ENCODE data around the gene ISG20. TPM values are rescaled to one million over a fixed set of nuclear protein-coding genes. Genes with fewer than 3 reads are reported as not detected.

ISG20 gene
- total and polyA plus RNA-seq, 5 donors from 2014 or later = 257 to 832 (median 763) TPM

DNA sequence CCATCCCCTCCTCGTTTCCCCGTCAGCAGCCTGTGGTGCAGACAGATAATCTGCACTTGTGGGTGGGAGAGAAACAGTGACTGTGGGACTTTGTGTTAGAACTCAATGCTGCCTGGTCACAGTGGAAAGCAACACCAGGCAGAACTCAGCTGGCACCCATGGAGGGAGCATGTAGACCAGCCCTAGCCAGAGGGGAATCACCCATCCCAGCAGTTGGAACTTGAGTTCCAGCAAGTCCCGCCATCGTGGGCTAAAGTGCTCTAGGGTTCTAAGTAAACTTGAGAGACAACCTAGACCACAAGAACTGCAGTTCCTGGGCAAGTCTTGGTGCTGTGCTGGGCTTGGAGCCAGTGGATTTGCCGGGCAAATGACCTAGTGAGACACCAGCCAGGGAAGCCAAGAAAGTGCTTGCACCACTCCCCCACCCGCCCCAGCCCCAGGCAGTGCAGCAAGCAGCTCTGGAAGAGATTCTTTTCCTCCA, 24.4 kb downstream of the ISG20 start:
- Mint-ChIP-seq H3K27ac (peak overlapping the region in 2 of 3 donors; percentile 78 to 85), H3K36me3 (peaks cover 7% of the 10 kb centered on the region), H3K9me3 (peaks cover 0 to 3% (median 0%) of the 10 kb centered on the region in 7 donors), H3K27me3 (no peaks in the 10 kb centered on the region), H3K4me1 (peaks cover 4 to 47% (median 28%) of the 10 kb centered on the region in 4 donors), H3K4me3 (peak overlapping the region in 1 of 4 donors; percentile 19)
- DNase-seq (no peak), ATAC-seq (ENCODE audit: low read depth in 2 of 2) (no peak)
- Histone ChIP-seq H3K4me3 (ENCODE audit: low read depth, low read length) (no peak overlapping the region), H3K36me3 (ENCODE audit: control insufficient read depth, insufficient read depth, low read length) (no peaks in the 10 kb centered on the region), H3K27ac (ENCODE audit: insufficient read depth, low read length, poor library complexity, severe bottlenecking) (no peak overlapping the region), H3K27me3 (ENCODE audit: control insufficient read depth, insufficient read depth, low read length) (no peaks in the 10 kb centered on the region), H3K4me1 (ENCODE audit: control insufficient read depth, insufficient read depth, low read length, poor library complexity, severe bottlenecking) (peaks cover 7% of the 10 kb centered on the region), H3K9me3 (ENCODE audit: control insufficient read depth in 2 of 2, low read length in 2 of 2) (no peaks in the 10 kb centered on the region)

DNA sequence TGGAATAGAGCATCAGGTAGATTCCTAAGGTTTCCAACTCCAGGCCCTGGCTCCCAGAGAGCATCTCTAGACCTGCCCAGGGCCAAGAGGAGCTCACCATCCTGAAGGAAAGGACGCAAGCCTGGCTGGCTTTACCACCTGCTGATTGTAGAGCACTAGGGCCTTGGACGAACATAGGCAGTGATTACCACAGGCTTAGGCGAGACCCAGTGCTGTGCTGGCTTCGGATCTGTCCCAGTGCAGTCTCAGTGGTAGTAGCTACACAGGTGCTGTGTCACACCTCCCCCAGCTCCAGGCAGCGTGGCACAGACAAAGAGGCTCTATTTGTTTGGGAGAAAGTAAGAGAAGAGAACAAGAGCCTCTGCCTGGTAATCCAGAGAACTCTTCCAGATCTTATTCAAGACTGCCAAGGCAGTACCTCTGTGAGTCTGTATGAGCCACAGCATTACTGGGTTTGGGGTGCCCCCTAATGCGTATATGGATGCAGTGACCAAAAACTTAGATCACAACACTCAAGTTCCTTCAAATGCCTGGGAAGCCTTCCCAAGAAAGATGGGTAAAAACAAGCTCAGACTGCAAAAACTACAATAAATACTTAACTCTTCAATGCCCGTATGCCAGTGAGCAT, 25.4 kb downstream of the ISG20 start:
- Histone ChIP-seq H3K36me3 (ENCODE audit: control insufficient read depth, insufficient read depth, low read length) (no peaks in the 10 kb centered on the region), H3K27me3 (ENCODE audit: control insufficient read depth, insufficient read depth, low read length) (no peaks in the 10 kb centered on the region), H3K9me3 (ENCODE audit: control insufficient read depth in 2 of 2, low read length in 2 of 2) (no peaks in the 10 kb centered on the region), H3K4me1 (ENCODE audit: control insufficient read depth, insufficient read depth, low read length, poor library complexity, severe bottlenecking) (no peaks in the 10 kb centered on the region), H3K27ac (ENCODE audit: insufficient read depth, low read length, poor library complexity, severe bottlenecking) (no peak overlapping the region), H3K4me3 (ENCODE audit: low read depth, low read length) (no peak overlapping the region)
- H3K36me3 Mint-ChIP-seq = peaks cover 7% of the 10 kb centered on the region
- peaks cover under 1% of the 10 kb centered on the region for H3K27me3 Mint-ChIP-seq
- H3K4me3 Mint-ChIP-seq = no peak overlapping the region
- H3K4me1 Mint-ChIP-seq = peaks cover 4 to 37% (median 22%) of the 10 kb centered on the region in 4 donors
- DNase-seq (peak; percentile 26 to 77 (median 62)), ATAC-seq (ENCODE audit: low read depth in 2 of 2) (peak; percentile 72 to 87)
- peaks cover 0 to 4% (median 0%) of the 10 kb centered on the region in 7 donors for H3K9me3 Mint-ChIP-seq
- peak overlapping the region; percentile 78 to 89 (median 85) for H3K27ac Mint-ChIP-seq

DNA sequence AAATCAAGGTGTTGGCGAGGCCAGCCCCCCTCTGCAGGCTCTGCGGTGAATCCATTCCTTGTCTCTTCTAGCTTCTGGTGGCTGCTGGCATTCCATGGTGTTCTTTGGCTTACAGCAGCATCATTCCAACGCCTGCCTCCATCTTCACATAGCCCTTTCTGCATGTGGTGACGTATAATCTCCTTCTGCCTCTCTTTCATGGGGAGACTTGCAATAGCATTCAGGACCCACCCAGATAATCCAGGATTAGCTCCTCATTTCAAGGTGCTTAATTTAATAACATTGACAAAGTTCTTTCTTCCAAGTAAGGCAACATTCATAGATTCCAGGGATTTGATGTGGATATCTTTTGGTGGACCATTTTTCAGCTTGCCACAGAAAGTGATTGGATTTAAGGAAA, 35.8 kb downstream of the ISG20 start:
- Mint-ChIP-seq H3K27me3 (peaks cover 55% of the 10 kb centered on the region), H3K4me3 (no peak overlapping the region), H3K9me3 (peaks cover 0 to 5% (median 3%) of the 10 kb centered on the region in 7 donors), H3K36me3 (no peaks in the 10 kb centered on the region), H3K4me1 (peaks cover 0 to 4% (median 0%) of the 10 kb centered on the region in 4 donors), H3K27ac (no peak overlapping the region)
- no peak overlapping the region for H3K4me3 ChIP-seq (ENCODE audit: low read depth, low read length)
- no peak overlapping the region for H3K27ac ChIP-seq (ENCODE audit: insufficient read depth, low read length, poor library complexity, severe bottlenecking)
- DNase-seq = no peak
- no peaks in the 10 kb centered on the region for H3K9me3 ChIP-seq (ENCODE audit: control insufficient read depth in 2 of 2, low read length in 2 of 2)
- H3K36me3 ChIP-seq (ENCODE audit: control insufficient read depth, insufficient read depth, low read length) = no peaks in the 10 kb centered on the region
- ATAC-seq (ENCODE audit: low read depth in 2 of 2) = no peak
- no peaks in the 10 kb centered on the region for H3K4me1 ChIP-seq (ENCODE audit: control insufficient read depth, insufficient read depth, low read length, poor library complexity, severe bottlenecking)
- H3K27me3 ChIP-seq (ENCODE audit: control insufficient read depth, insufficient read depth, low read length) = peaks cover 15% of the 10 kb centered on the region

DNA sequence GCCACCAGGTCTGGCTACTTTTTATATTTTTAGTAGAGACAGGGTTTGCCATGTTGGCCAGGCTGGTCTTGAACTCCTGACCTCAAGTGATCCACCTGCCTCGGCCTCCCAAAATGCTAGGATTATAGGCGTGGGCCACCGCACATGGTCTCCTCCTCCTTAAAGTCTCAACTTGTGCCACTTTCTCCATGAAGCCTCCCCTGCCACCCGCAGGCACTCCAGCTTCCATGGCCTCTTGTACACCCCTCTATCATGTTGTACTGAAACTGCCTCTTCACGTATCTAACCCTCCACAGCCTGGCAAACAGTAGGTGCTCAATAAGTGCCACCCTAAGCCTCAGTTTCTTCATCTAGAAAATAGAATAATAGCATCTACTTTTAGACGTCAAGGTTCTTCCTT, 39.9 kb downstream of the ISG20 start:
- Histone ChIP-seq H3K27me3 (ENCODE audit: control insufficient read depth, insufficient read depth, low read length) (peaks cover 7% of the 10 kb centered on the region), H3K4me3 (ENCODE audit: low read depth, low read length) (no peak overlapping the region), H3K27ac (ENCODE audit: insufficient read depth, low read length, poor library complexity, severe bottlenecking) (no peak overlapping the region), H3K36me3 (ENCODE audit: control insufficient read depth, insufficient read depth, low read length) (no peaks in the 10 kb centered on the region), H3K4me1 (ENCODE audit: control insufficient read depth, insufficient read depth, low read length, poor library complexity, severe bottlenecking) (no peaks in the 10 kb centered on the region), H3K9me3 (ENCODE audit: control insufficient read depth in 2 of 2, low read length in 2 of 2) (no peaks in the 10 kb centered on the region)
- no peak for ATAC-seq (ENCODE audit: low read depth in 2 of 2)
- Mint-ChIP-seq H3K27me3 (peaks cover 28% of the 10 kb centered on the region), H3K9me3 (peaks cover 0 to 2% (median 0%) of the 10 kb centered on the region in 7 donors), H3K27ac (no peak overlapping the region), H3K4me1 (peaks cover 0 to 4% (median 0%) of the 10 kb centered on the region in 4 donors), H3K36me3 (no peaks in the 10 kb centered on the region), H3K4me3 (no peak overlapping the region)
- no peak for DNase-seq

DNA sequence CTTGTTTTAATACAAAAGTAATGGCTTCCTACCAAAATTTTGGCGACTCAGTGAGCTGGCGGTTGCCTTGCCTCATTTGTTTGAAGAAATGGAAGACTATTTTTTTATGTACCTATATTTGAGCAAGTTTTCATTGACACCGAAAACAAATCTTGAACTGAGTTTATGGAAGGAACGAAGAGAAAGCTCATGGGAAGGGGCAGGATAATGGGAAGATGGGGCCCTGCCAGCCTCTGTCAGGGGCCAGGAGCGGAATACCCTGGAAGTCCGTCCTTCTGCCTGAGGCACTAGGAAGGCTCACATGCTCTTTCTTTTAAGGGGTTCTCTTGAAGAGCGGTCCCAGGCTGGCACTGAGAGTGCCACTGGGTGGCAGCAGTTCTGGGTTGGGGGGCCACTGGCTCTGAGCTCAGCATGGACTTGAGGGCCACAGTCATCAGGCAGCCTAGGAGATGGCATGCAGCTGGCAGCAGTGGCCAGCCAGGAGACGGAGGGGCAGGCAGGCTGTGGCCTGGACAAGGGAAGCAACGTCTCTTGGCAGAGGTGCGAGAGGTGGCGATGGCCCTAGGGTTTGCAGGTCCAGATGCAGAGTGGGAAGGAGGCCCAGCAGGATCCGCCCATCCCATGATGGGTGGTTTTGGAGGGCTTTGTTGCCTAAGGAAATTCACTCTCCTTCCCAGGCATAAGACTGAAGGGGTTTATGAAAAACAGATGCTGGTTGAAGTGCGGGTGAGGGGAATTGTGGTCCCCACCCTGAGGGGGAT, 41.6 kb downstream of the ISG20 start:
- DNase-seq = no peak
- Mint-ChIP-seq H3K4me1 (peaks cover 0 to 4% (median 0%) of the 10 kb centered on the region in 4 donors), H3K27me3 (peaks cover 28% of the 10 kb centered on the region), H3K27ac (no peak overlapping the region), H3K36me3 (no peaks in the 10 kb centered on the region), H3K9me3 (peaks cover 0 to 2% (median 0%) of the 10 kb centered on the region in 7 donors), H3K4me3 (no peak overlapping the region)
- Histone ChIP-seq H3K9me3 (ENCODE audit: control insufficient read depth in 2 of 2, low read length in 2 of 2) (no peaks in the 10 kb centered on the region), H3K27ac (ENCODE audit: insufficient read depth, low read length, poor library complexity, severe bottlenecking) (no peak overlapping the region), H3K27me3 (ENCODE audit: control insufficient read depth, insufficient read depth, low read length) (peaks cover 1% of the 10 kb centered on the region), H3K36me3 (ENCODE audit: control insufficient read depth, insufficient read depth, low read length) (no peaks in the 10 kb centered on the region), H3K4me3 (ENCODE audit: low read depth, low read length) (no peak overlapping the region), H3K4me1 (ENCODE audit: control insufficient read depth, insufficient read depth, low read length, poor library complexity, severe bottlenecking) (no peaks in the 10 kb centered on the region)
- no peak for ATAC-seq (ENCODE audit: low read depth in 2 of 2)

DNA sequence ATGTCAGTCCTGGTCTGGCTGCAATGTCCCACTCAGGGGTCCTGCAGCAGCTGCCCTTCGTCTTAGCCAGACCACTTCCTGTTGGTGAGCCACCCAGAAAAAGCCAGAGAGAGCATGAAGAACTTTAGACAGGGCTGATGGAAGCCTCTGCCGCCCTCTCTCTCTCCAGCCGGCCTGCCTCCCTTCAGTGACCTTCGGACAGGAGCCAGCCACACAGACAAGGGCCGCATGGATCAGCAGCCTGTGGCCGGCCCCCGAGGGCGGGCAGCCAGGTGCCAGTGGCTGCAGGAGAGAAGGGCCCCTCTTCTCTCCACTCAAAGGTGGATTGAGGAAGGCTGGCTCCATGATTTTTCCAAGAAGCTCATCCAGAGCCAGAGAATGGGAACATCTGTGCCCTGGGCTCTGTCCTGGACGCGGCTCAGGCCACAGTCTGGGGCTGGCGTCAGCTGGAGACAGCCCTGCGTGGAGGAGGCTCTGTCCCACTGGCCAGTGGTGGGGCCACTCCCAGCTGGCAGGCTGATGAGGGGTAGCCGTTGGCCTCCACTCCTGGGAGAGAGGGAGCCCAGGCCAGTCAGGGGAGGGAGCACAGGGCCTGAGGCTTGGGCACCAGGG, 42.9 kb downstream of the ISG20 start:
- Histone ChIP-seq H3K27me3 (ENCODE audit: control insufficient read depth, insufficient read depth, low read length) (no peaks in the 10 kb centered on the region), H3K27ac (ENCODE audit: insufficient read depth, low read length, poor library complexity, severe bottlenecking) (no peak overlapping the region), H3K4me1 (ENCODE audit: control insufficient read depth, insufficient read depth, low read length, poor library complexity, severe bottlenecking) (no peaks in the 10 kb centered on the region), H3K9me3 (ENCODE audit: control insufficient read depth in 2 of 2, low read length in 2 of 2) (no peaks in the 10 kb centered on the region), H3K36me3 (ENCODE audit: control insufficient read depth, insufficient read depth, low read length) (no peaks in the 10 kb centered on the region), H3K4me3 (ENCODE audit: low read depth, low read length) (no peak overlapping the region)
- peaks cover 0 to 2% (median 0%) of the 10 kb centered on the region in 7 donors for H3K9me3 Mint-ChIP-seq
- no peak overlapping the region for H3K4me3 Mint-ChIP-seq
- no peak overlapping the region for H3K27ac Mint-ChIP-seq
- no peaks in the 10 kb centered on the region for H3K36me3 Mint-ChIP-seq
- peaks cover 36% of the 10 kb centered on the region for H3K27me3 Mint-ChIP-seq
- DNase-seq (no peak), ATAC-seq (ENCODE audit: low read depth in 2 of 2) (no peak)
- peaks cover 0 to 4% (median 0%) of the 10 kb centered on the region in 4 donors for H3K4me1 Mint-ChIP-seq

DNA sequence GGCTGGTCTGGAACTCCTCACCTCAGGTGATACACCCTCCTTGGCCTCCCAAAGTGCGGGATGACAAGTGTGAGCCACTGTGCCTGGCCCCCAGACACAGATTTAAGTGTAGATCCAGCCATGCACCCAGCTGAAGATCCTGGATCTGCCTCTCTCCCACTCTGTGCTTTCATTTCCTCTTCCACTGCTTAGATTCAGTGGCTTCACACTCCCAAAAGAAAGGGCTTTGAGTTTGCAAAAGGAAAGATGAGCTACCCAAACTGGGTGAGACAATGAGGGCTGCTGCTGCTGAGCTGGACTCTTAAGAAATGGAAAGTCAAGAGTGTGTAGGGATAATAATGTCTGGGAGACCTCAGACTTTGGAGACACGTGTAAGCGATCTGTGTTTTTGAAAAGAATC, 45.5 kb downstream of the ISG20 start:
- peaks cover 31% of the 10 kb centered on the region for H3K27me3 Mint-ChIP-seq
- no peaks in the 10 kb centered on the region for H3K36me3 Mint-ChIP-seq
- ATAC-seq (ENCODE audit: low read depth in 2 of 2) = no peak

More for the DNA sequence above, 45.5 kb downstream of the ISG20 start:
- no peaks in the 10 kb centered on the region for H3K4me1 ChIP-seq (ENCODE audit: control insufficient read depth, insufficient read depth, low read length, poor library complexity, severe bottlenecking)
- no peak overlapping the region for H3K4me3 Mint-ChIP-seq
- no peaks in the 10 kb centered on the region for H3K9me3 ChIP-seq (ENCODE audit: control insufficient read depth in 2 of 2, low read length in 2 of 2)
- H3K36me3 ChIP-seq (ENCODE audit: control insufficient read depth, insufficient read depth, low read length) = no peaks in the 10 kb centered on the region
- H3K9me3 Mint-ChIP-seq = peaks cover 0 to 6% (median 0%) of the 10 kb centered on the region in 7 donors
- no peak for DNase-seq
- H3K27ac ChIP-seq (ENCODE audit: insufficient read depth, low read length, poor library complexity, severe bottlenecking) = no peak overlapping the region
- no peak overlapping the region for H3K4me3 ChIP-seq (ENCODE audit: low read depth, low read length)
- no peak overlapping the region for H3K27ac Mint-ChIP-seq
- H3K27me3 ChIP-seq (ENCODE audit: control insufficient read depth, insufficient read depth, low read length) = peaks cover 6% of the 10 kb centered on the region
- H3K4me1 Mint-ChIP-seq = no peaks in the 10 kb centered on the region
